ENCODE measurements around the gene GJA9. TPM values are rescaled to one million over a fixed set of nuclear protein-coding genes. Genes with fewer than 3 reads are reported as not detected.

The GJA9 gene
- total RNA-seq, 1 donor from 2014 or later = not detected

GRCh38 chr1:38827318-38827717 lies 54.1 kb downstream of the GJA9 start:
- Mint-ChIP-seq H3K4me3 (ENCODE audit: unreplicated experiment) (no peak overlapping the region), H3K9me3 (ENCODE audit: unreplicated experiment) (no peaks in the 10 kb centered on the region), H3K36me3 (ENCODE audit: unreplicated experiment) (no peaks in the 10 kb centered on the region), H3K27me3 (ENCODE audit: unreplicated experiment) (peaks cover 1% of the 10 kb centered on the region), H3K4me1 (ENCODE audit: low read depth, unreplicated experiment) (peaks cover 9% of the 10 kb centered on the region), H3K27ac (ENCODE audit: unreplicated experiment) (no peak overlapping the region)
- no peak for DNase-seq
- TF ChIP-seq CTCF (IDR thresholded peaks at IDR 0.05; ENCODE audit: partially characterized antibody, unreplicated experiment) = no peak

- H3K4me1 Mint-ChIP-seq (ENCODE audit: low read depth, unreplicated experiment) = peaks cover 14% of the 10 kb centered on the region
- TF ChIP-seq CTCF (IDR thresholded peaks at IDR 0.05; ENCODE audit: partially characterized antibody, unreplicated experiment) = no peak
- no peak for DNase-seq
- H3K27me3 Mint-ChIP-seq (ENCODE audit: unreplicated experiment) = peaks cover 1% of the 10 kb centered on the region
- no peaks in the 10 kb centered on the region for H3K9me3 Mint-ChIP-seq (ENCODE audit: unreplicated experiment)
- H3K27ac Mint-ChIP-seq (ENCODE audit: unreplicated experiment) = no peak overlapping the region
- H3K4me3 Mint-ChIP-seq (ENCODE audit: unreplicated experiment) = no peak overlapping the region
- no peaks in the 10 kb centered on the region for H3K36me3 Mint-ChIP-seq (ENCODE audit: unreplicated experiment)
Measured at GRCh38 chr1:38826886-38827285, 54.5 kb downstream of the GJA9 start.

GRCh38 chr1:38826262-38826661 lies 55.1 kb downstream of the GJA9 start:
- Mint-ChIP-seq H3K9me3 (ENCODE audit: unreplicated experiment) (no peaks in the 10 kb centered on the region), H3K36me3 (ENCODE audit: unreplicated experiment) (no peaks in the 10 kb centered on the region), H3K4me3 (ENCODE audit: unreplicated experiment) (no peak overlapping the region), H3K27ac (ENCODE audit: unreplicated experiment) (no peak overlapping the region), H3K27me3 (ENCODE audit: unreplicated experiment) (peaks cover 1% of the 10 kb centered on the region), H3K4me1 (ENCODE audit: low read depth, unreplicated experiment) (peaks cover 15% of the 10 kb centered on the region)
- DNase-seq = no peak
- TF ChIP-seq CTCF (IDR thresholded peaks at IDR 0.05; ENCODE audit: partially characterized antibody, unreplicated experiment) = no peak

Other genes with a start within 250 kb of the GJA9 start
- gene RRAGC, start 21.8 kb downstream of the GJA9 start, total RNA-seq (ENCODE audit: unreplicated experiment) = 20.6 TPM
- 6.6 TPM for gene MYCBP, start 8.2 kb downstream of the GJA9 start, total RNA-seq (ENCODE audit: unreplicated experiment)
- gene RHBDL2, start 60.2 kb upstream of the GJA9 start, total RNA-seq (ENCODE audit: unreplicated experiment) = not detected
- gene AKIRIN1, start 109.7 kb upstream of the GJA9 start, total RNA-seq (ENCODE audit: unreplicated experiment) = 95.5 TPM
- gene NDUFS5, start 144.8 kb upstream of the GJA9 start, total RNA-seq (ENCODE audit: unreplicated experiment) = 320 TPM

Measured in glutamatergic neuron (in vitro differentiated cells).